PFSK-1 (cell line): ENCODE measurements around the gene ESR1.

ENCODE experiments used
- FOXP2 ChIP-seq: optimal IDR thresholded peaks from 2 replicates; pipeline ENCODE3; 2011; ENCODE audit warnings: borderline replicate concordance, control low read depth, inconsistent platforms; ENCODE audit not compliant: insufficient read depth; ENCODE audit errors: extremely low read length, extremely low read depth
- POLR2AphosphoS5 ChIP-seq: IDR thresholded peaks from 2 replicates; pipeline ENCODE4 v1.6.1; 2012; ENCODE audit warnings: low read depth, mild to moderate bottlenecking, control low read depth, low read length, moderate library complexity
- SIN3A ChIP-seq: IDR thresholded peaks from 2 replicates; pipeline ENCODE4 v1.6.1; 2012; ENCODE audit warnings: mild to moderate bottlenecking, low read length, moderate library complexity, borderline replicate concordance; ENCODE audit not compliant: insufficient read depth
- TAF1 ChIP-seq: IDR thresholded peaks from 2 replicates; pipeline ENCODE4 v1.6.1; 2012; ENCODE audit warnings: low read length, control low read depth, borderline replicate concordance; ENCODE audit not compliant: insufficient read depth
- TF ChIP-seq, protein P1 (sequence below), 2 experiments: IDR thresholded peaks; 2 replicates each; pipeline versions ENCODE4 v1.6.1 to v1.8.0; 2011 to 2012; ENCODE audit warnings: low read depth in 2 of 2, low read length in 2 of 2, control low read depth in 1 of 2, inconsistent platforms in 1 of 2, mild to moderate bottlenecking in 1 of 2, moderate library complexity in 1 of 2; ENCODE audit not compliant: insufficient read depth in 1 of 2

DNA sequence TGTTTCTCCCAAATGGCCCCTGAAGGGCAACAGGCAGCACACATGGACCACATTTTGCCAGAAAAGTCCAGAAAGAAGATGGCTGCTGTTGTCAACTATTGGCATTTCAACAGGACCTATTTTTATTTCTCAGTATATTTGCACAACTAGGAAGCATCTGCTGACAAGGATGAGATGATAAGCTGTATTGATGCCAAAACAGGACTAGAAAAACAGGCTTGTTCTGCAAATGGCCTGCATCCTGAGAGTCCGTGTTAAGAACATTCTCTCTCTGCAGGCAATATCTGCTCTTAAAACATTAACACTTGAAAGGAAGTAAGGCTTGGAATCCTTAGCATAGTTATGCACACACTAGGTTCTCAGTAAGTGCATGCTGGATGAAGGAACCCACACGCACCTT is 283.7 kb downstream of the ESR1 start:
- TF ChIP-seq, protein P1, sequence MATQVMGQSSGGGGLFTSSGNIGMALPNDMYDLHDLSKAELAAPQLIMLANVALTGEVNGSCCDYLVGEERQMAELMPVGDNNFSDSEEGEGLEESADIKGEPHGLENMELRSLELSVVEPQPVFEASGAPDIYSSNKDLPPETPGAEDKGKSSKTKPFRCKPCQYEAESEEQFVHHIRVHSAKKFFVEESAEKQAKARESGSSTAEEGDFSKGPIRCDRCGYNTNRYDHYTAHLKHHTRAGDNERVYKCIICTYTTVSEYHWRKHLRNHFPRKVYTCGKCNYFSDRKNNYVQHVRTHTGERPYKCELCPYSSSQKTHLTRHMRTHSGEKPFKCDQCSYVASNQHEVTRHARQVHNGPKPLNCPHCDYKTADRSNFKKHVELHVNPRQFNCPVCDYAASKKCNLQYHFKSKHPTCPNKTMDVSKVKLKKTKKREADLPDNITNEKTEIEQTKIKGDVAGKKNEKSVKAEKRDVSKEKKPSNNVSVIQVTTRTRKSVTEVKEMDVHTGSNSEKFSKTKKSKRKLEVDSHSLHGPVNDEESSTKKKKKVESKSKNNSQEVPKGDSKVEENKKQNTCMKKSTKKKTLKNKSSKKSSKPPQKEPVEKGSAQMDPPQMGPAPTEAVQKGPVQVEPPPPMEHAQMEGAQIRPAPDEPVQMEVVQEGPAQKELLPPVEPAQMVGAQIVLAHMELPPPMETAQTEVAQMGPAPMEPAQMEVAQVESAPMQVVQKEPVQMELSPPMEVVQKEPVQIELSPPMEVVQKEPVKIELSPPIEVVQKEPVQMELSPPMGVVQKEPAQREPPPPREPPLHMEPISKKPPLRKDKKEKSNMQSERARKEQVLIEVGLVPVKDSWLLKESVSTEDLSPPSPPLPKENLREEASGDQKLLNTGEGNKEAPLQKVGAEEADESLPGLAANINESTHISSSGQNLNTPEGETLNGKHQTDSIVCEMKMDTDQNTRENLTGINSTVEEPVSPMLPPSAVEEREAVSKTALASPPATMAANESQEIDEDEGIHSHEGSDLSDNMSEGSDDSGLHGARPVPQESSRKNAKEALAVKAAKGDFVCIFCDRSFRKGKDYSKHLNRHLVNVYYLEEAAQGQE (IDR thresholded peaks at IDR 0.05; ENCODE audit: insufficient read depth in 1 of 2, low read depth in 2 of 2, low read length in 2 of 2) = no peak
- no peak for TF ChIP-seq POLR2AphosphoS5
- TF ChIP-seq SIN3A = no peak
- no peak for TF ChIP-seq TAF1
- TF ChIP-seq FOXP2 = no peak
